ENCODE measurements around the gene ZSWIM7.
"Not testable (repeated sequence)": the region's sequence is repeated elsewhere in the genome, so short reads cannot be mapped to it uniquely, and the experiment has no call there.

Gene ZSWIM7

GRCh38 chr17:15998031-15998562, 1.4 kb downstream of the ZSWIM7 start:
- DNase-seq (ENCODE audit: low read depth), result no peak

- no peak for DNase-seq (ENCODE audit: low read depth)
Measured at GRCh38 chr17:15996322-15996721, 3.2 kb downstream of the ZSWIM7 start.

GRCh38 chr17:15981646-15982580, 17.6 kb downstream of the ZSWIM7 start:
- no peak for DNase-seq (ENCODE audit: low read depth)

- peak; percentile 42 for DNase-seq (ENCODE audit: low read depth)
Measured at GRCh38 chr17:15981208-15981607, 18.3 kb downstream of the ZSWIM7 start.

- DNase-seq (ENCODE audit: low read depth), result not testable (repeated sequence)
Measured at GRCh38 chr17:15979013-15979412, 20.5 kb downstream of the ZSWIM7 start.

GRCh38 chr17:15978606-15979005, 20.9 kb downstream of the ZSWIM7 start:
- no peak for DNase-seq (ENCODE audit: low read depth)

- DNase-seq (ENCODE audit: low read depth), result no peak
Measured at GRCh38 chr17:15977894-15978293, 21.6 kb downstream of the ZSWIM7 start.

GRCh38 chr17:15973834-15974233, 25.7 kb downstream of the ZSWIM7 start:
- DNase-seq (ENCODE audit: low read depth), result no peak

- DNase-seq (ENCODE audit: low read depth), result no peak
Measured at GRCh38 chr17:15973016-15973415, 26.5 kb downstream of the ZSWIM7 start.

GRCh38 chr17:15972497-15972951, 27.0 kb downstream of the ZSWIM7 start:
- DNase-seq (ENCODE audit: low read depth), result no peak

- no peak for DNase-seq (ENCODE audit: low read depth)
Measured at GRCh38 chr17:15971882-15972281, 27.6 kb downstream of the ZSWIM7 start.

GRCh38 chr17:15971098-15971678, 28.3 kb downstream of the ZSWIM7 start:
- DNase-seq (ENCODE audit: low read depth), result no peak

- no peak for DNase-seq (ENCODE audit: low read depth)
Measured at GRCh38 chr17:15970500-15970899, 29.0 kb downstream of the ZSWIM7 start.

GRCh38 chr17:15969463-15969862, 30.0 kb downstream of the ZSWIM7 start:
- DNase-seq (ENCODE audit: low read depth), result no peak

GRCh38 chr17:15967706-15968399, 31.7 kb downstream of the ZSWIM7 start:
- no peak for DNase-seq (ENCODE audit: low read depth)

- DNase-seq (ENCODE audit: low read depth), result no peak
Measured at GRCh38 chr17:15966879-15967248, 32.6 kb downstream of the ZSWIM7 start.

- no peak for DNase-seq (ENCODE audit: low read depth)
Measured at GRCh38 chr17:15966183-15966878, 33.2 kb downstream of the ZSWIM7 start.

- no peak for DNase-seq (ENCODE audit: low read depth)
Measured at GRCh38 chr17:15965528-15965927, 34.0 kb downstream of the ZSWIM7 start.

GRCh38 chr17:15963670-15964110, 35.8 kb downstream of the ZSWIM7 start:
- no peak for DNase-seq (ENCODE audit: low read depth)

GRCh38 chr17:15958484-15958854, 41.0 kb downstream of the ZSWIM7 start:
- DNase-seq (ENCODE audit: low read depth), result no peak

GRCh38 chr17:15957608-15958307, 41.7 kb downstream of the ZSWIM7 start:
- no peak for DNase-seq (ENCODE audit: low read depth)

Measured in activated T-cell treated with anti-CD3 and anti-CD28 coated beads for 24 hours (primary cell).